Smooth muscle cell (in vitro differentiated cells): ENCODE measurements around the gene SEPTIN1. TPM values are rescaled to one million over a fixed set of nuclear protein-coding genes. Genes with fewer than 3 reads are reported as not detected.

Experiments used
- DNase-seq: peaks from one replicate; lab custom pipeline; 2025; ENCODE audit not compliant: unreplicated experiment; lab: John Stamatoyannopoulos, UW
- H2AFZ ChIP-seq: fragments of 200-600 bp; sonication (generic); 2 replicates; pipeline ENCODE4 v1.6.0; 2016; ENCODE audit warnings: antibody characterized with exemption, low read depth, mild to moderate bottlenecking
- H3F3A ChIP-seq: fragments of 200-600 bp; sonication (generic); 2 replicates; pipeline ENCODE4 v1.6.0; 2017; ENCODE audit warnings: antibody characterized with exemption, low read depth
- H3K27ac ChIP-seq: fragments of 200-600 bp; sonication (generic); 2 replicates; pipeline ENCODE4 v1.5.1; 2016; ENCODE audit warnings: low read depth, mild to moderate bottlenecking
- H3K27me3 ChIP-seq: fragments of 200-600 bp; sonication (generic); 2 replicates; pipeline ENCODE4 v1.6.1; 2016; ENCODE audit warnings: low read depth, mild to moderate bottlenecking
- H3K36me3 ChIP-seq: fragments of 200-600 bp; sonication (generic); 2 replicates; pipeline ENCODE4 v1.5.1; 2016; ENCODE audit warnings: low read depth
- H3K4me1 ChIP-seq: fragments of 200-600 bp; sonication (generic); 2 replicates; pipeline ENCODE4 v1.5.1; 2016; ENCODE audit warnings: low read depth
- H3K4me2 ChIP-seq: fragments of 200-600 bp; sonication (generic); 2 replicates; pipeline ENCODE4 v1.6.0; 2016; ENCODE audit warnings: mild to moderate bottlenecking
- H3K4me3 ChIP-seq: fragments of 200-600 bp; sonication (generic); 2 replicates; pipeline ENCODE4 v1.5.1; 2016; ENCODE audit warnings: mild to moderate bottlenecking
- H3K79me2 ChIP-seq: fragments of 200-600 bp; sonication (generic); 2 replicates; pipeline ENCODE4 v1.6.0; 2016; ENCODE audit warnings: low read depth, mild to moderate bottlenecking
- H3K9ac ChIP-seq: fragments of 200-600 bp; sonication (generic); 2 replicates; pipeline ENCODE4 v1.6.0; 2016; ENCODE audit warnings: low read depth
- H3K9me3 ChIP-seq: fragments of 200-600 bp; sonication (generic); replicated peaks from 2 replicates; pipeline ENCODE4 v1.5.1; 2016; ENCODE audit warnings: low read depth
- H4K20me1 ChIP-seq: fragments of 200-600 bp; sonication (generic); 2 replicates; pipeline ENCODE4 v1.6.0; 2016; ENCODE audit warnings: low read depth
- CTCF ChIP-seq: fragments of 200-600 bp; sonication (generic); IDR thresholded peaks from 2 replicates; pipeline ENCODE4 v1.5.1; 2017; ENCODE audit warnings: borderline replicate concordance, mild to moderate bottlenecking, antibody characterized with exemption; ENCODE audit not compliant: insufficient read depth, poor library complexity, severe bottlenecking
- WGBS: methylation state at CpG from one replicate; pipeline ENCODE4 v1.1.7; 2016; ENCODE audit warnings: low lambda C conversion rate; 5-methylcytosine and 5-hydroxymethylcytosine counted together
- polyA plus RNA-seq: library from polyadenylated mRNA; unstranded; fragments of >200 nt; fragmentation: Nextera tagmentation; extraction: Ambion mirVana; gene quantifications from 2 replicates; pipeline ENCODE4 v1.2.1, GENCODE V29; 2016
- total RNA-seq: library from RNA; depleted of rRNA; stranded (reverse); fragments of >200 nt; gene quantifications from 2 replicates; pipeline ENCODE4 v1.2.3, GENCODE V29; 2014

The SEPTIN1 gene
- total and polyA plus RNA-seq, 2 experiments from 2014 or later: 0.27 to 3.7 TPM

- no peak for TF ChIP-seq CTCF
- Histone ChIP-seq H3F3A (peaks cover 29% of the 10 kb centered on the region), H3K4me1 (peaks cover 16% of the 10 kb centered on the region), H4K20me1 (no peaks in the 10 kb centered on the region), H3K9me3 (no peaks in the 10 kb centered on the region), H3K27ac (peak overlapping the region; percentile 96), H2AFZ (no peak overlapping the region), H3K27me3 (no peaks in the 10 kb centered on the region), H3K79me2 (peaks cover 15% of the 10 kb centered on the region), H3K36me3 (no peaks in the 10 kb centered on the region), H3K9ac (no peak overlapping the region), H3K4me2 (no peak overlapping the region), H3K4me3 (no peak overlapping the region)
- 82% methylated on average over 8 of the region's 8 CpGs for WGBS
- no peak for DNase-seq
Measured at GRCh38 chr16:30401768-30402425, 19.5 kb upstream of the SEPTIN1 start.

- no peaks in the 10 kb centered on the region for H4K20me1 ChIP-seq
- H3K9ac ChIP-seq: peak overlapping the region; percentile 85
- TF ChIP-seq CTCF: no peak
- DNase-seq: no peak
- H3K79me2 ChIP-seq: peaks cover 28% of the 10 kb centered on the region
- H3K27me3 ChIP-seq: no peaks in the 10 kb centered on the region
- H3F3A ChIP-seq: peaks cover 36% of the 10 kb centered on the region
- peak overlapping the region; percentile 68 for H3K4me3 ChIP-seq
- peaks cover 23% of the 10 kb centered on the region for H3K4me1 ChIP-seq
- WGBS: 13% methylated on average over 12 of the region's 12 CpGs
- H3K4me2 ChIP-seq: peak overlapping the region; percentile 87
- H3K9me3 ChIP-seq: no peaks in the 10 kb centered on the region
- peak overlapping the region; percentile 96 for H3K27ac ChIP-seq
- no peaks in the 10 kb centered on the region for H3K36me3 ChIP-seq
- H2AFZ ChIP-seq: no peak overlapping the region
Measured at GRCh38 chr16:30399435-30400186, 17.2 kb upstream of the SEPTIN1 start.

- Histone ChIP-seq H3K4me2 (peak overlapping the region; percentile 87), H3K4me1 (peaks cover 28% of the 10 kb centered on the region), H3K9ac (no peak overlapping the region), H3K4me3 (no peak overlapping the region), H3K79me2 (peaks cover 28% of the 10 kb centered on the region), H3K27ac (peak overlapping the region; percentile 96), H3F3A (peaks cover 43% of the 10 kb centered on the region), H3K27me3 (no peaks in the 10 kb centered on the region), H4K20me1 (no peaks in the 10 kb centered on the region), H3K36me3 (no peaks in the 10 kb centered on the region), H3K9me3 (no peaks in the 10 kb centered on the region), H2AFZ (no peak overlapping the region)
- no peak for TF ChIP-seq CTCF
- DNase-seq: no peak
- whole genome bisulfite sequencing: 77% methylated on average over 23 of the region's 23 CpGs
Measured at GRCh38 chr16:30398661-30399434, 16.5 kb upstream of the SEPTIN1 start.
